ENCODE measurements around the gene CDC27.

- TF ChIP-seq CTCF (IDR thresholded peaks at IDR 0.05) (no peak), POLR2A (IDR thresholded peaks at IDR 0.05) (no peak), EP300 (IDR thresholded peaks at IDR 0.05) (no peak)
Measured at GRCh38 chr17:47200325-47200664, 11.2 kb upstream of the CDC27 start.

All from tibial nerve (tissue), 4 donors.